HG02623 (cell line): ENCODE results near the gene DAZAP1.
A peak's percentile ranks its signal among the peaks of the same experiment; 100 is the strongest.

Experiments used
- ATAC-seq: cut with Tn5 transposase; IDR thresholded peaks from one replicate; pipeline ENCODE4 v1.9.1; 2021; ENCODE audit warnings: moderate library complexity; ENCODE audit not compliant: unreplicated experiment

DAZAP1 gene

GRCh38 chr19:1393841-1394240 is 13.5 kb upstream of the DAZAP1 start:
- no peak for ATAC-seq

GRCh38 chr19:1394252-1395193 is 12.9 kb upstream of the DAZAP1 start:
- ATAC-seq, result no peak

- no peak for ATAC-seq
Observed at GRCh38 chr19:1395194-1396018, 12.0 kb upstream of the DAZAP1 start.

GRCh38 chr19:1396019-1396767 is 11.2 kb upstream of the DAZAP1 start:
- ATAC-seq, result no peak

- no peak for ATAC-seq
Observed at GRCh38 chr19:1396768-1397679, 10.4 kb upstream of the DAZAP1 start.

GRCh38 chr19:1397838-1398237 is 9.5 kb upstream of the DAZAP1 start:
- no peak for ATAC-seq

GRCh38 chr19:1399079-1399478 is 8.3 kb upstream of the DAZAP1 start:
- ATAC-seq, result no peak

- no peak for ATAC-seq
Observed at GRCh38 chr19:1399745-1400144, 7.6 kb upstream of the DAZAP1 start.

GRCh38 chr19:1400281-1401137 is 6.9 kb upstream of the DAZAP1 start:
- ATAC-seq, result no peak

GRCh38 chr19:1401138-1401888 is 6.1 kb upstream of the DAZAP1 start, which contains the start of gene GAMT:
TSS of gene GAMT (minus strand) at chr19:1401542. CDS start at chr19:1401476, 66 bp downstream.
- no peak for ATAC-seq

- ATAC-seq, result no peak
Observed at GRCh38 chr19:1401889-1402217, 5.5 kb upstream of the DAZAP1 start.

- ATAC-seq, result no peak
Observed at GRCh38 chr19:1402411-1403070, 4.8 kb upstream of the DAZAP1 start.

GRCh38 chr19:1406774-1407527 is 435 bp upstream of the DAZAP1 start:
- ATAC-seq, result peak; percentile 79

GRCh38 chr19:1408300-1409203 is 1.2 kb downstream of the DAZAP1 start:
- ATAC-seq, result no peak

GRCh38 chr19:1409204-1410005 is 2.0 kb downstream of the DAZAP1 start:
- no peak for ATAC-seq
